ENCODE measurements around the gene PAIP2B. TPM values are rescaled to one million over a fixed set of nuclear protein-coding genes. Genes with fewer than 3 reads are reported as not detected.
A peak's percentile ranks its signal among the peaks of the same experiment; 100 is the strongest.

Gene PAIP2B
- total and polyA plus RNA-seq, 7 experiments from 2014 or later = 1.3 to 14.1 (median 3.0) TPM

- Mint-ChIP-seq H3K4me1 (peaks cover 5 to 10% (median 7%) of the 10 kb centered on the region in 7 donors), H3K9me3 (no peaks in the 10 kb centered on the region), H3K4me3 (no peak overlapping the region), H3K27me3 (peaks cover 0 to 6% (median 4%) of the 10 kb centered on the region in 5 donors), H3K36me3 (peaks cover 4 to 13% (median 6%) of the 10 kb centered on the region in 5 donors), H3K27ac (no peak overlapping the region)
- ChIA-PET CTCF (interaction anchor here (1.8 to 2.0 kb wide), 2 partner anchors 10 to 145 kb away, joined by 6 to 8 read pairs; no protein-coding TSS in a partner anchor), POLR2A (no interaction called here)
- Histone ChIP-seq H3K27me3 (ENCODE audit: control insufficient read depth in 2 of 2, insufficient read depth in 2 of 2, low read length in 2 of 2) (no peaks in the 10 kb centered on the region), H3K27ac (ENCODE audit: low read depth, low read length) (no peak overlapping the region), H3K9me3 (ENCODE audit: control insufficient read depth in 2 of 3, low read length in 3 of 3) (no peaks in the 10 kb centered on the region), H3K36me3 (ENCODE audit: control insufficient read depth in 2 of 3, insufficient read depth in 3 of 3, low read length in 3 of 3) (peaks cover 0 to 16% (median 0%) of the 10 kb centered on the region in 3 experiments), H3K4me3 (ENCODE audit: low read length) (no peak overlapping the region), H3K4me1 (ENCODE audit: control insufficient read depth in 2 of 2, insufficient read depth in 2 of 2, low read length in 2 of 2) (no peaks in the 10 kb centered on the region)
- ATAC-seq (no peak), DNase-seq (no peak)
- intact Hi-C loops (cut with micrococcal nuclease) = no loop called here
Observed at GRCh38 chr2:71154279-71154678, 72.6 kb downstream of the PAIP2B start.

GRCh38 chr2:71153585-71154224 is 73.2 kb downstream of the PAIP2B start:
- no peak overlapping the region for H3K27ac Mint-ChIP-seq
- ChIA-PET CTCF (no interaction called here), POLR2A (no interaction called here)
- intact Hi-C loops (cut with micrococcal nuclease) = no loop called here
- H3K4me1 ChIP-seq (ENCODE audit: control insufficient read depth in 2 of 2, insufficient read depth in 2 of 2, low read length in 2 of 2) = no peaks in the 10 kb centered on the region
- H3K4me1 Mint-ChIP-seq = peaks cover 5 to 10% (median 7%) of the 10 kb centered on the region in 7 donors
- DNase-seq = no peak
- peaks cover 4 to 19% (median 7%) of the 10 kb centered on the region in 5 donors for H3K36me3 Mint-ChIP-seq
- no peak overlapping the region for H3K27ac ChIP-seq (ENCODE audit: low read depth, low read length)
- H3K4me3 ChIP-seq (ENCODE audit: low read length) = no peak overlapping the region
- H3K9me3 ChIP-seq (ENCODE audit: control insufficient read depth in 2 of 3, low read length in 3 of 3) = no peaks in the 10 kb centered on the region
- no peaks in the 10 kb centered on the region for H3K27me3 ChIP-seq (ENCODE audit: control insufficient read depth in 2 of 2, insufficient read depth in 2 of 2, low read length in 2 of 2)
- ATAC-seq = no peak
- H3K36me3 ChIP-seq (ENCODE audit: control insufficient read depth in 2 of 3, insufficient read depth in 3 of 3, low read length in 3 of 3) = peaks cover 0 to 21% (median 5%) of the 10 kb centered on the region in 3 experiments
- peaks cover 0 to 6% (median 4%) of the 10 kb centered on the region in 5 donors for H3K27me3 Mint-ChIP-seq
- no peak overlapping the region for H3K4me3 Mint-ChIP-seq
- H3K9me3 Mint-ChIP-seq = no peaks in the 10 kb centered on the region

GRCh38 chr2:71151620-71152019 is 75.3 kb downstream of the PAIP2B start:
- Histone ChIP-seq H3K36me3 (ENCODE audit: control insufficient read depth in 2 of 3, insufficient read depth in 3 of 3, low read length in 3 of 3) (peaks cover 6 to 42% (median 19%) of the 10 kb centered on the region in 3 experiments), H3K27ac (ENCODE audit: low read depth, low read length) (no peak overlapping the region), H3K27me3 (ENCODE audit: control insufficient read depth in 2 of 2, insufficient read depth in 2 of 2, low read length in 2 of 2) (no peaks in the 10 kb centered on the region), H3K4me3 (ENCODE audit: low read length) (no peak overlapping the region), H3K9me3 (ENCODE audit: control insufficient read depth in 2 of 3, low read length in 3 of 3) (no peaks in the 10 kb centered on the region), H3K4me1 (ENCODE audit: control insufficient read depth in 2 of 2, insufficient read depth in 2 of 2, low read length in 2 of 2) (no peaks in the 10 kb centered on the region)
- intact Hi-C loops (cut with micrococcal nuclease) = no loop called here
- ChIA-PET CTCF (no interaction called here), POLR2A (no interaction called here)
- Mint-ChIP-seq H3K27ac (peak overlapping the region in 1 of 9 donors; percentile 6), H3K27me3 (peaks cover 0 to 4% (median 0%) of the 10 kb centered on the region in 5 donors), H3K4me1 (peaks cover 0 to 2% (median 0%) of the 10 kb centered on the region in 7 donors), H3K36me3 (peaks cover 9 to 33% (median 13%) of the 10 kb centered on the region in 5 donors), H3K4me3 (no peak overlapping the region), H3K9me3 (no peaks in the 10 kb centered on the region)
- DNase-seq (no peak), ATAC-seq (no peak)

GRCh38 chr2:71150082-71150816 is 76.7 kb downstream of the PAIP2B start:
- DNase-seq = no peak
- ChIA-PET CTCF (interaction anchor here (0.7 kb wide), 1 partner anchor 344 kb away, joined by 3 read pairs; no protein-coding TSS in a partner anchor), POLR2A (interaction anchor here (1.3 kb wide), 1 partner anchor 20 kb away, joined by 3 read pairs; the partner anchor contains the start of gene MCEE)
- H3K4me1 Mint-ChIP-seq = peaks cover 0 to 5% (median 0%) of the 10 kb centered on the region in 7 donors
- no peak overlapping the region for H3K4me3 Mint-ChIP-seq
- ATAC-seq = no peak
- H3K27me3 Mint-ChIP-seq = no peaks in the 10 kb centered on the region
- peak overlapping the region in 4 of 9 donors; percentile 9 to 51 (median 22) for H3K27ac Mint-ChIP-seq
- Histone ChIP-seq H3K27ac (ENCODE audit: low read depth, low read length) (no peak overlapping the region), H3K27me3 (ENCODE audit: control insufficient read depth in 2 of 2, insufficient read depth in 2 of 2, low read length in 2 of 2) (no peaks in the 10 kb centered on the region), H3K9me3 (ENCODE audit: control insufficient read depth in 2 of 3, low read length in 3 of 3) (no peaks in the 10 kb centered on the region), H3K4me1 (ENCODE audit: control insufficient read depth in 2 of 2, insufficient read depth in 2 of 2, low read length in 2 of 2) (no peaks in the 10 kb centered on the region), H3K4me3 (ENCODE audit: low read length) (no peak overlapping the region), H3K36me3 (ENCODE audit: control insufficient read depth in 2 of 3, insufficient read depth in 3 of 3, low read length in 3 of 3) (peaks cover 10 to 56% (median 19%) of the 10 kb centered on the region in 3 experiments)
- no peaks in the 10 kb centered on the region for H3K9me3 Mint-ChIP-seq
- peaks cover 9 to 44% (median 20%) of the 10 kb centered on the region in 5 donors for H3K36me3 Mint-ChIP-seq
- intact Hi-C loops (cut with micrococcal nuclease) = no loop called here

- Mint-ChIP-seq H3K27me3 (no peaks in the 10 kb centered on the region), H3K4me1 (peaks cover 0 to 5% (median 0%) of the 10 kb centered on the region in 7 donors), H3K9me3 (no peaks in the 10 kb centered on the region), H3K4me3 (no peak overlapping the region), H3K27ac (peak overlapping the region in 1 of 9 donors; percentile 53), H3K36me3 (peaks cover 13 to 61% (median 28%) of the 10 kb centered on the region in 5 donors)
- H3K36me3 ChIP-seq (ENCODE audit: control insufficient read depth in 2 of 3, insufficient read depth in 3 of 3, low read length in 3 of 3) = peaks cover 19 to 73% (median 19%) of the 10 kb centered on the region in 3 experiments
- H3K27me3 ChIP-seq (ENCODE audit: control insufficient read depth in 2 of 2, insufficient read depth in 2 of 2, low read length in 2 of 2) = no peaks in the 10 kb centered on the region
- intact Hi-C loops (cut with micrococcal nuclease) = no loop called here
- no peak for ATAC-seq
- no peak for DNase-seq
- H3K9me3 ChIP-seq (ENCODE audit: control insufficient read depth in 2 of 3, low read length in 3 of 3) = no peaks in the 10 kb centered on the region
- ChIA-PET POLR2A (interaction anchor here (1.3 kb wide), 1 partner anchor 19 kb away, joined by 3 read pairs; the partner anchor contains the start of gene MCEE), CTCF (no interaction called here)
- H3K4me1 ChIP-seq (ENCODE audit: control insufficient read depth in 2 of 2, insufficient read depth in 2 of 2, low read length in 2 of 2) = no peaks in the 10 kb centered on the region
- no peak overlapping the region for H3K27ac ChIP-seq (ENCODE audit: low read depth, low read length)
- no peak overlapping the region for H3K4me3 ChIP-seq (ENCODE audit: low read length)
Observed at GRCh38 chr2:71148506-71149063, 78.3 kb downstream of the PAIP2B start.

GRCh38 chr2:71143782-71144181 is 83.1 kb downstream of the PAIP2B start:
- Histone ChIP-seq H3K4me3 (ENCODE audit: low read length) (no peak overlapping the region), H3K36me3 (ENCODE audit: control insufficient read depth in 2 of 3, insufficient read depth in 3 of 3, low read length in 3 of 3) (peaks cover 23 to 97% (median 27%) of the 10 kb centered on the region in 3 experiments), H3K27me3 (ENCODE audit: control insufficient read depth in 2 of 2, insufficient read depth in 2 of 2, low read length in 2 of 2) (no peaks in the 10 kb centered on the region), H3K4me1 (ENCODE audit: control insufficient read depth in 2 of 2, insufficient read depth in 2 of 2, low read length in 2 of 2) (no peaks in the 10 kb centered on the region), H3K9me3 (ENCODE audit: control insufficient read depth in 2 of 3, low read length in 3 of 3) (no peaks in the 10 kb centered on the region), H3K27ac (ENCODE audit: low read depth, low read length) (no peak overlapping the region)
- POLR2A ChIA-PET = interaction anchor here (1.8 kb wide), 1 partner anchor 13 kb away, joined by 6 read pairs; the partner anchor contains the start of gene MPHOSPH10
- no peaks in the 10 kb centered on the region for H3K9me3 Mint-ChIP-seq
- H3K4me1 Mint-ChIP-seq = peaks cover 0 to 5% (median 0%) of the 10 kb centered on the region in 7 donors
- intact Hi-C loops (cut with micrococcal nuclease) = no loop called here
- no peak overlapping the region for H3K4me3 Mint-ChIP-seq
- ATAC-seq (no peak), DNase-seq (no peak)
- H3K27me3 Mint-ChIP-seq = no peaks in the 10 kb centered on the region
- peaks cover 8 to 63% (median 32%) of the 10 kb centered on the region in 5 donors for H3K36me3 Mint-ChIP-seq
- peak overlapping the region in 4 of 9 donors; percentile 14 to 63 (median 43) for H3K27ac Mint-ChIP-seq
- CTCF ChIA-PET = interaction anchor here (0.9 to 1.9 kb wide), 2 partner anchors 12 to 19 kb away, joined by 3 to 8 read pairs; no protein-coding TSS in a partner anchor
